ENCODE measurements around the gene SPG11. TPM values are rescaled to one million over a fixed set of nuclear protein-coding genes. Genes with fewer than 3 reads are reported as not detected.
"Not testable (repeated sequence)": the region's sequence is repeated elsewhere in the genome, so short reads cannot be mapped to it uniquely, and the experiment has no call there.

SPG11 gene
- total RNA-seq, 1 donor from 2014 or later: 146 TPM

DNA sequence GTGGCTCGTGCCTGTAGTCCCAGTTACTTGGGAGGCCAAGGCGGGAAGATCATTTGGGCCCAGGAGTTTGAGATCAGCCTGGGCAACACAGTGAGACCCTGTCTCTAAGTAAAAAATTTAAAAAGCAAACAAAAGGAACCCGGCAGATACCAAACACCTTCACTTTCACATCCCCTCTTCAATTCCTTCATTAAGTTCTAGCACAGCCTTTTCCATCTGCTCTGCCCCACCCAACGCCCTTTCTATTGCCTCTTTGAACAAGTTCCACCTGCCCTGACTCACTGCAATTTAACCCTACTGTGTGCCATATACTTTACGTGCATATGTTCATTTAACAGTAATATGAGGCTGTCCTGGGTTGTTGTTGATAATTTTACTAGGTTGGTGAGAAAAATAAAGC, 12.4 kb upstream of the SPG11 start:
- DNase-seq (ENCODE audit: low read depth): no peak

DNA sequence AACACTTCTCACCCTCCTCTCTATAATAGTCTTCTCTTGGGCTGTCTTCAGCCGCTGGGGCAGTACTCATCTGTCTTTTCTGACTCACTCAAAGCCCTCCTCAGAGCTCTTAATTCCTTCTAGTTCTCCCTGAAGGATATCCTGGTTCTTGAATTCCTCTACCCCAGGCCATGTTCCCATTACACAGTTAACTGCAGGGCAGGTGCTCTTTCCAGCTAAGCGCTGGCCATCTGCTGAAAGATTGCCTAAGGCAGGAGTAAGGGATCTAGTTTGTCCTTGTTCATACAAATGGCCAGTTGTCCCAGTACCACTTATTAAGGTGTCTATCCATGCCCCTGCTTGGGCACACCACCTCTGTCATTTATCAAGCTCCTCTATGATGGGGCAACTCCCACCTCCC, 10.2 kb upstream of the SPG11 start:
- no peak for DNase-seq (ENCODE audit: low read depth)

DNA sequence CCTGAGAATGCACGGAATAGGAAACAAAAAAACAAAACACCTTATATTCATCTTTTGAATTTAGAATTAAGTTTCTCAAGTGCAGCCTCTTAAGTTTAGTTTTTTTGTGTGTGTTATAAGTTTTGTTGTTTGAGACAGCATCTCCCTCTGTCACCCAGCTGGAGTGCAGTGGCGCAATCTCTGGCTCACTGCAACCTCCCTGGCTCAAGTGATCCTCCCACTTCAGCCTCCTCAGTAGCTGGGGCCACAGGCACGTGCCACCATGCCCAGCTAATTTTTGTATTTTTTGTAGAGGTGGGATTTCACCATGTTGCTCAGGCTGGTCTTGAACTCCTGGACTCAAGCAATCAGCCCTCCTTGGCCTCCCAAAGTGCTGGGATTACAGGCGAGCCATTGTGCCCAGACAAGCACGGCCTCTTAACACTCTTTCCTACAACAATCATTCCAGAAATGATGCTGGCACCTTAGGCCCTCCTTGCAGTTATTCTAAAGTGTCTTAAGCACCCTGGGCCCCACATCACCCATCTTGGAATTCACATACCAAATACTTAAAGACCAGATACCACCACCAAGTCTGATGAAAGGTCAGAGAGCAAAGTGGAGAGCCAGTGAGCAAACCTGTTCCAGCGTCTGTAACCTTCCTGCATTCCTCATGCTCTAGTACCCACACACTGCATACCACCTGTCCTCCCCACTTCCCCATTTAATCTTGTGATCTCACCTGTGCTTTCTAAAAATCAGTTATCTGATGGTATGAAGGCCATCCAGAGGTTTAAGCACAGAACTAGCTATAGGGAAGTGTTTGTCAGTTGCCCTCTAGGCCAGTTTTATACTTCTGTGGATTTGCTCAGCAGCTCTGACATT, 6.9 kb upstream of the SPG11 start:
- no peak for DNase-seq (ENCODE audit: low read depth)

DNA sequence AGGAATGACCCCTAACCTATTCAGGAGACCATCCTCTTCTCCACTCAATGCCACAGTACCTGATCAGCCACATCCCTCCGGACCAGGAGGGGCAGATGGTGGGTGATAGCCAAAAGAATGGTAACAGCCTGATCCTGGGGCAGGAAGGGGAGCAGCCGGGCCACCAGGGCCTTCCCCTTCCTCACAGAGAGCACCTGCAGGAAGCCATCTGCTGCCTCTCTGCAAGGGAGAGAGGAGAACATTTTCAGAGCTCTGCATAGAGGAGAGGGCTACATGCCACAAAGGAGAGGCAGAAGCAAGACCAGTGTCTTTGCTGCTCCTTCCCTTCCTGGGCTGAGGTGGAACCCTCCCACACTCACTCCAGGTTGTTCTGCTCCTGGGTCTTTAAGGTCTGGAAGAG, 5.5 kb upstream of the SPG11 start:
- no peak for DNase-seq (ENCODE audit: low read depth)

DNA sequence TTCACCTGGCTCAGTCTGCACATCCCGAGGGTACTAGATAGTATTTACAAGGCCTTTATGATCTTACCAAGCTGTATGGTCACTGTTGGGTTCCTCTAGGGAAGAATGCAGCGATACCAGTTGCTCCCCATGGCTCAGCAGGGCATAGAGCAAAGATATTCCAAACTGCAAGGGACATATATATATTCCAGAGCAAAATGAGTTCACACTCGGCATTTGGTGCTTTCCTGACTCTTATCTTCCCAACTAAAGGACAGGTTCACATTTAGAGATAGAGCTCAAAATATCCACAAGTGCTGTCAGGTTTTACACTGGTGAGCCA, 3.5 kb upstream of the SPG11 start:
- no peak for DNase-seq (ENCODE audit: low read depth)

DNA sequence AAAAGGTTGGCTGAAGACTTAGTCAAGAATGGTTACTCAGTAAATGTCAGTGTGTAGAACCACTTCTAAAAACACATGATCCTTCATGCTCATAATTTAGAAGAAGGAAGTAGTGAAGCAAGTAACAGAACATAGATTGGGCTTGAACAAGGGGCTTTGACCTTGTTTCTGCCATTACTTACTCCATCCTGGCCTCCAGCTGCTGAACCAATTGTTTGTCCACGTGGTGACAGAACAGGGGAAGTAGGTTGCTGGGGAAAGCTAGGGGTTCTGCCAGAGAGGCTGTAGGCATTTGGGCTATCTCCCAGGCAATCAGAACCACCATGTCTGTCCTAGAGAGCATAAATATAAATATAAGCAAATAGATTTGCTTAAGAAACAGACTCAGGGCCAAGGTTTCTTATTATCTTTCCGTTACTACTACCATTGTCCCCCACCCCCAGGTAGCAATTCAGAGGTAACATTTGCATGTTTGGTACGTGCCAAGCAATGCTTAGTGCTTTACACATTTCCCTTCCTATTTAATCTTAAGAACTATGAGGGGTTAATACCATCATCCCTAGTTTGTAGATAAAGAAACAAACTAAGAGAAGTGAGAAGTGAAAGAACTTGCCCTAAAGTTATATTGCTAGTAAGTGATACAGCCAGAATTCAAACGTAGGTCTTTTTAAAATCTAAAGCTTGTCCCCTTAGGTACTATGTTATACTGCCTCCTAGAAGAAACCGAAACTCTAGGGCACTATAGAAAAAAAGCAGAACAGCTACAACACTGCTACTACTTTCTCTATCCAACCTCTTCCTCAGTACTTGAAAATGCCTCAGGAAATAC, 3.0 kb upstream of the SPG11 start:
- DNase-seq (ENCODE audit: low read depth): no peak

DNA sequence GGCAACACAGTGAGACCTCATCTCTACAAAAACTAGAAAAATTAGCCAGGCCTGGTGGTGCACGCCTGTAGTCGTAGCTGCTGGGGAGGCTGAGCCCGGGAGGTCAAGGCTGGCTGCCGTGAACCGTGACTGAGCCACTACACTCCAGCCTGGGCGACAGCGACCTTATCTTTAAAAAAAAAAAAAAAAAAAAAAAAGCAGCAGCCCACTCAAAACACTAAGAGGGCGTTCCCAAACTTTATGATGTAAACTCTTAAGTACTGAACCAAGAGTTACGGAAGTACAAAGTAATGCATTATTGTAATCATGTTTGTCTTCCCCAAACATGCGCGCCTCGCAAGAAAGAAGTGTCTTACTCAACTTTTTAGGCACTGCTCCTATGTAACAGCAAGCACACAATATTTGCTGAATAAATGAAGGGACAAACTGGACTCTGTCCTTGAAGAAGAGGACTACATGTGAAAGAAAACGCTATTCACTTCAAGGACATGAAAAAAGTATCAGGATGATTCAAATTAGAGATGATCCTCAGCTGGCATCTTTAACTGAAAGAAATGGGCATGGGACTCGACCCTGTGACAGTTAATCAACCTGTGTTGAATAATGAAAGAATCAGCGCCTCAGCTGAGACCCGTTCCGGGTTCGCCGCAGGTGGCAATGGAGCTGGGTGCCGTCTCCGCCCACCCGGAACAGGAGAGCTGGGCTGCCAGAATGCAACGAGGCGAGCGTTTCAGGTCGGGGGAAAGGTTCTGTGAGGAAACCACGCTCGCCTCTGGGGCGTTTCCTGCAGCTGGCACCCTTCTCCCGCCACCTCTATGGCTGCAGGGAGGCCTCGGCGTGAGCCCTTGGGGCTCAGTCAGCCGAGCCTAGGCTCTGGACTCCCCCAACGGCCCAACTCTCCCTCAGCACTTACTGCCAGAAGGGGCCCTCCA, 718 bp downstream of the SPG11 start:
- peak; percentile 63 for DNase-seq (ENCODE audit: low read depth)

DNA sequence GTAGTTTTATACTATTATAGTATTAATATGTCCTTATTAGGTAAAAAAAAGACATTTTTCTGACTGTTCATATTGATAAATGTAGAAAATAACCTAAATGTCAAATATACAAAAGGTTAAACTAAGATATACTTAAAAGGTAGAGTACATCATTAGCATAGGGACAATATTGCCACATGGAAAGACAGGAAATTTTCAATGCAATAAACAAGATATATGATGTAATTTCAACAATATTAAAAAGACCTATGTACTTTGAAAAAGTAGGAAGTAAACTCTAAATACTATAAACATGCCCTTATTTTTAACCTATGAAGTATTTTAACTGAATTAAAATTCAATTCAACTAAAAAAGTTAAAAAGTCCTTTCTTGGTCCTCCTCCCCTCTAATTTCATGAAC, 1.9 kb downstream of the SPG11 start:
- DNase-seq (ENCODE audit: low read depth): no peak

DNA sequence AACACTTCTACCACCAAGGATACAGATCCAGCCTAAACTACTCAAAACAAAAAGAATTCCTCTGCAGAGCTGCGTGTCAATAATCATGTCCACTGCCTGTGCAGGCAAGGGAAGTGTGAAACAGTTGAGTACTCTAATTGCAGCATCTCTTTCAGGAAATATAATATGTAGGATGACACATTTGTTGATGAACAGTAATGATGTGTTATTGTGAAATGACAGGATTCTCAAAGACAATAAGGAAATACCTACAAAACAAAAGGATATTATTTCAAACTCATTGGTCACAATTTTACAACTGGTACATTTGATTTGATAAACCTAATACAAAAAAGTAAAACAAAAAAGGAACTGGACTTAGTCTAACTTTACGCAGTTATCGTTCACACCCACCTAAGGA, 4.4 kb downstream of the SPG11 start:
- no peak for DNase-seq (ENCODE audit: low read depth)

DNA sequence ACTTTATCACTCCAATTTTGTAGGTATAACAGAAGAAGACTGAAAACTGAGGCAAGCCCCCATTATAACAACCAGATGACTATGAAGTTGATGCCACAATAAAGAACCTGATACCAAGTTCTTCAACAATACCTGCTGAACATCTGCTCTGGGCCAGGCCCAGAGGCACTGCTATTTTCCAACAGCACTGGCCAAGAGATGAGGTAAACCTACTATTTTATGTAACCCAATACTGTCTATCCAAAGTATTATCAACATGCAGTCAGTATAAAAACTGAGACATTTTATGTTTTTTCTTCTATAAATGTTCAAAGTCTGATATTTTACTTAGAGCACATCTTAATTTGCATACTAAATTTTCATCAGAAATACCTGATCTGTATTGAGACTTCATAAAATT, 6.1 kb downstream of the SPG11 start:
- DNase-seq (ENCODE audit: low read depth): no peak

DNA sequence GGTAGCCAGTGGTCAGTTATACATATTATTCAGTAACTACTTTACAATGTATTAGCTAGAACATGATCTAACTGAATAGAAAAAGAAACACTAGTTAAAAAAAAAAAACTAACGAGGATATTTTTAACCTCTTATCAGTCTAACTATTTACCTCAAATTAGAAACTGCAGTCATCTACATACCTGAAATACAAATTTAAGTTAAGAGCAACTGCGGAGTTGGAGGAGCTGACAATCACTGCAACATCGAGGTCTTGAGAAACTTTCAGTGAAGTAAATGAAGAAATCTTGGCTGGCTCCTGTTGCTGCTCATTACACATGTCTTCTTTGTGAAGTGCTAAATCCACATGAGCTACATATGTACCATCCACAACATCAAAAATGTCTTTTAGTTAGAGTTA, 6.5 kb downstream of the SPG11 start:
- no peak for DNase-seq (ENCODE audit: low read depth)

DNA sequence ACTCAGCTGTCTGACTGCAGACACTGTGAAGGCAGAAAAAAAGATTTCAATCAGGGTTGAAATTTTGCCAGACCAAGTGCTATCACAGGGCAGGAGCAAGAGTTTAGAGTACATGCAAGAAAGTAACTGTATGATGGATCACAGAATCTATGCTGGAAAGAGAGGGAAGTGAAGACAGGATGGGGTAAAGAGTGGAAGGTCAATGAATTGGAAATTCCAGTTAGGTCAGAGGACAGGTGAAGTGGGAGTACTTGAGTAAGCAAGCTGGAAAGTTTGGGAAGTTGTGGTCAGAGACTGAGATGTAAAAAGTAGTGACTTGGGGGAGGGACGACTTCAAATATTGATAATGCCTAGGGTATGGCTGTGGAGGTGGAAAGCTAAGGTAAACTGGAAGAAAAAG, 7.2 kb downstream of the SPG11 start:
- no peak for DNase-seq (ENCODE audit: low read depth)

DNA sequence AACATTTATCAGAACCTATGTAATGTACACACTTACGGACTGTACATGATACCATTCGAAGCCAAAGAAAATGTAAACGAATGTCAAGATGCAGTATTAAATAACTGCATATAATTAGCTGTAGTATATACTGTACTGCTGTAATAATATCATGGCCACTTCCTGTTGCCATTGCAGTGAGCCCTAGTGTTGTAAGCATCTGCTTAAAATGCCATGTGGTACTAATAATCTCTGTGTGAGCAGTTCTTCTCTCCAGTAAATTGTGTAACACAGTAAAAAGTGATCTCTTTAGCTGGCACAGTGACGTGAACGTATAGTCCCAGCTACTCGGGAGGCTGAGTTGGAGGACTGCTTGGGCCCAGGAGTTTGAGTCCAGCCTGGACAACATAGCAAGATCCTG, 8.6 kb downstream of the SPG11 start:
- no peak for DNase-seq (ENCODE audit: low read depth)

DNA sequence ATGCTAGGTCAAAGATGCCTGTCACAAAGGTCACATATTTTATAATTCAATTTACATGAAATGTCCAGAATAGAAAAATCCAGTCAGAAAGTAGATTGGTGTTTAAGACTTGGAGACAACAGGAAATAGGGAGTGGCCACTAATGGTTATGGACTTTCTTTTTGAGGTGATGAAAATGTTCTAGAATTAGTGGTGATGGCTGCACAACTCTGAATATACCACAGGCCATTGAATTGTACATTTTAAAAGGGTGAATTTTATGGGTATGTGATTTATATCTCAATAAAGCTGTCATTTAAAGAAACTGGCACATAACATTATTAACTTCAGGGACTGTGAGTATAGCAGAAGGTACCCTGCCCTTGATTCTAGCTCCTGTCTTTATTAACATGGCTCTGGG, 15.8 kb downstream of the SPG11 start:
- no peak for DNase-seq (ENCODE audit: low read depth)

DNA sequence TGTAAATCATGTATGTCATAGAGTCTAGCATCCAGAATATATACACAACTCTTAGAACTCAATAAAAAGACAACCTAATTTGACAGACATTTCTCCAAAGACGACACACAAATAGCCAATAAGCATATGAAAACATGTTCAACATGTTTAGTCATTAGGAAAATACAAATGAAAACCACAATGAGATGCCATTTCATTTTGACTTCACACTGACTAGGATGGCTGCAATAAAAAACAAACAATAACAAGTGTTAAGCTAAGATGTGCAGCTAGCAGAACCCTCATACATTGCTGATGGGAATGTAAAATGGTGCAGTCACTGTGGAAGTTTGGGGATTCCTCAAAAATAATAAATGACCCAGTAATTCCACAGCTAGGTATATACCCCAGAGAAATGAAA, 16.4 kb downstream of the SPG11 start:
- no peak for DNase-seq (ENCODE audit: low read depth)

DNA sequence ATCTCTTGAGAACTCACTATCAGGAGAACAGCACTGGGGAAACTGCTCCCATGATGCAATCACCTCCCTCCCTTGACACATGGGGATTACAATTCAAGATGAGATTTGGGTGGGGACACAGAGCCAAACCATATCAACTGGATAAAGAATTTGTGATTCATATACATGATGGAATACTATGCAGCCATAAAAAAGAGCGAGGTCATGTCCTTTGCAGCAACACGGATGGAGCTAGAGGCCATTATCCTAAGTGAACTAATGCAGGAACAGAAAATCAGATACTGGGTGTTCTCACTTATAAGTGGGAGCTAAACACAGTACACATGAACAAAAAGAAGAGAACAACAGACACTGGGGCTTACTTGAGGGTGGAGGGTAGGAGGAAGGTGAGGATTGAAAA, 17.0 kb downstream of the SPG11 start:
- no peak for DNase-seq (ENCODE audit: low read depth)

DNA sequence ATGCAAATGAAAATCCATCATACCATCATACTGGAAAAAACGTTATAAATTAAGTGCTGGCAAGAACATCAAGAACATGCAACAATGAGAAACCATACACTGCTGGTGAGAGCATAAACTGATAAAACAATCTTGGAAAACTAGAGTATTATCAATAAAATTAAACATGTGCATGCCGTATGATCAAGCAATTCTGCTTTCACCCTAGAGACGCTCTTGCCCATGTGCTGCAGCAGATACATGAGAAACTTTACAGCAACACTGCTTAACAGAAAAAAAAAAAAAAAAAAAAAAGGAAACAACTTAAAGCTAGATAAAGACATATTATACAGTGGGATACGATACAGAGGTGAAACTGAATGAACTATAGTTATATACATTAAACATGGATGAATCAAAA, 21.8 kb downstream of the SPG11 start:
- no peak for DNase-seq (ENCODE audit: low read depth)

DNA sequence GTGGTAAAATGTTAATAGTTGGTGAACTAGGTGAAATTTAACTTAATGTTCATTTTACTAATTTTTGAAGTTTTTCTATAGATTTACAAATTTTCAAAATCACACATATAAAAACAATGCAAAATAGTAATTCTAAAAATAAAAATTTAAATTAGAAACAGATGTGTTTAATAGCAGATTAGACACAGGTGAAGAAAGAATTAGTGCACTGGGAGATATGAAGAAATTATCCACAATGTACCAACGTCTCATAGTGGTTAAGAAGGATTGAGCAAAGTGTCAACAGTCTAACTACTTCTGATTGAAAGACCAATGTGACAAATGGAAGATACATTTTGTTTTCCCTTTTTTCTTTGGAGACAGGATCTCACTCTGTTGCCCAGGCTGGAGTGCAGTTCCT, 26.5 kb downstream of the SPG11 start:
- no peak for DNase-seq (ENCODE audit: low read depth)

DNA sequence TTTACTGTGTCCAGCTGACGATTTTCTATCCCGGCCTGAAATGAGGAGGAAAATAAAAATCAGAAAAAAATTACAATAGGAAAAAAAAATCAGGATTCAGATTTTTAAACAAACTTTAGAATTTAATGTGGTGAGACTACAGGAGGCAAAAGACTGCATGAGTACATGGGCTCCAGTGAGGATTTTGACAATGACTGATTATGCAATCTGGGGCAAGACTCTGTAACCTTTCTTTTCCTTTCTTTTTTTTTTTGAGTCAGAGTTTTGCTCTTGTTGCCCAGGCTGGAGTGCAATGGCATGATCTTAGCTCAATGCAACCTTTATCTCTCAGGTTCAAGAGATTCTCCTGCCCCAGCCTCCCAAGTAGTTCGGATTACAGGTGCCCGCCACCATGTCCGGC, 29.9 kb downstream of the SPG11 start:
- peak; percentile 36 for DNase-seq (ENCODE audit: low read depth)

DNA sequence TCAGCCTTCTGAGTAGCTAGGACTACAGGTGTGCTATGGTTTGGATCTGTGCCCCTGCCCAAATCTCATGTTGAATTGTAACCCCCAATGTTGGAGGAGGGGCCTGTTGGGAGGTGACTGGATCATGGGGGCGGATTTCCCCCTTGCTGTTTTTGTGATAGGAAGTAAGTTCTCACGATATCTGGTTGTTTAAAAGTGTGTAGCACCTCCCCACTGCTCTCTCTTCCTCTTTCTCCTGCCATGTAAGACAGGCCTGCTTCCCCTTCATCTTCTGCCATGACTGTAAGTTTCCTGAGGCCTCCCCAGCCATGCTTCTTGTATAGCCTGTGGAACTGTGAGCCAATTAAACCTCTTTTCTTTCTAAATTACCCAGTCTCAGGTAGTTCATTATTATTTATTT, 38.2 kb downstream of the SPG11 start:
- DNase-seq (ENCODE audit: low read depth): not testable (repeated sequence)

DNA sequence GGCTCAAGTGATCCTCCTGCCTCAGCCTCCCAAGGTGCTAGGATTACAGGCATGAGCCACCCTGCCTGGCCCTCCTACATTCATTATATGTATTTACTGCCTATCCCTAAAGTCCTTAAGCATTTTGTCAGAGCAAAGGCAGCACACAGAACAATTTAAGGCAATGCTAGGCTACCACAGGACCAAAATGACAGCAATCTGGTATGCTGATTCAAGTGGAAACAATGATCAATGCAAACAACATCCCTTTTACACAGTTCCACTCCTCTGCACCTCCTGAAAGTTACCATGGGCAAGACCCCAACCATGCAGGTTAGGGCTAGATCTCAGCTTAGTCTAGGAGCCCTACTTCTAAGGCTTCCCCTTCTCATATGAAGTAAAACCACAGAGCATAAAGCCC, 40.3 kb downstream of the SPG11 start:
- no peak for DNase-seq (ENCODE audit: low read depth)

DNA sequence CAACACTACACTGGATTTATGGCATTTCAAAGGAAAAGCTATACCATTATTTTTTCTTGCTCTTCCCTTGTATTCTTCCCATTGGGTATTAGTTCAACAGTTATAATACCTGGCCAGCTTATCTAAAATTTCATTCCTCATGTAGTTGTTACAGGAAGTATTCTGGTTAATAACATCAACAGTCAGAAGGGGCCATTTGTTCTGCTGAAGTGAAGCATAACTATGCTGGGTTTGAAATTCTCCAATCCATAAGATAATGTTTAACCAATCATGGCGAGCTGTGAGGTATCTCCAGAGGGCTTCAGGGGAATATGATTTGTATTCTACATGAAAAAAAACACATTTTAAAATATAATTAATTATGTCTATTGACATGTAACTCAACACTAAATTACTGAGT, 43.4 kb downstream of the SPG11 start:
- DNase-seq (ENCODE audit: low read depth): peak; percentile 65

All from renal cortical epithelial cell (primary cell).